ENCODE measurements around the gene GMFB.
"Not testable (repeated sequence)": the region's sequence is repeated elsewhere in the genome, so short reads cannot be mapped to it uniquely, and the experiment has no call there.

GMFB gene

DNA sequence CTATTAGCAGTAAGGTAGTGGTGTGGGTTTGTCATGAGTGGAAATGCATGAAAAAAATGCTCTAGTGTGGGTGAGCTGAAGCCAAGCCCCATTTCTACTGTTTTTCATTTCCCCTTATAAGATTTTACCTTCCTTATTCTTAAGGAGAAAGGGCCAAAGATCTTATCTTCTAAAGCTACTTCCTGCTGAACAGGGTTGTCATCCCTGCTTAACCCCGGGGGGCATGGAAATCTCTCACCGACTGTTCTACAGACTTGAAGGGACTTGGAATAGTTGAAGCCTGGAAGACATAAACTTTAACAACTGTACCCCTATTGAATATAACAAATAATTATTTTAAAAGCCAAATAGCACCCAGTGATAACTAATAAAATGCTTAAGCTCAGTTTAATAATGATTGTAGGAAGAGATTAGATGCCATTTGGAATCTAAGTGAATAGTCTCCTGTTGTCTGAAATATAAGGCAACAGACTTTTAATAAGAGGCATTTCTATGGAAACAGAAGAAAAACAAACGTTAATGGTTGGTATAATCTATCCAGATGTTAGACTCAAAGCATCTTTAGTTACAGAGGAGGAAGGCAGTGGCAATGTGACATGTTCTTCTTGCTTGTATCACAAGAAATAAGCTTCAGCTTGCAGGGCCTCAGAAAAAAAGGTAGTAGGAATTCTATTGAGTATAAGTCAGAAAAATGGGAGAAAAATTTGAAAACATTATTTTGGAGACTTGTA is 1.8 kb upstream of the GMFB start:
- no peak for DNase-seq

DNA sequence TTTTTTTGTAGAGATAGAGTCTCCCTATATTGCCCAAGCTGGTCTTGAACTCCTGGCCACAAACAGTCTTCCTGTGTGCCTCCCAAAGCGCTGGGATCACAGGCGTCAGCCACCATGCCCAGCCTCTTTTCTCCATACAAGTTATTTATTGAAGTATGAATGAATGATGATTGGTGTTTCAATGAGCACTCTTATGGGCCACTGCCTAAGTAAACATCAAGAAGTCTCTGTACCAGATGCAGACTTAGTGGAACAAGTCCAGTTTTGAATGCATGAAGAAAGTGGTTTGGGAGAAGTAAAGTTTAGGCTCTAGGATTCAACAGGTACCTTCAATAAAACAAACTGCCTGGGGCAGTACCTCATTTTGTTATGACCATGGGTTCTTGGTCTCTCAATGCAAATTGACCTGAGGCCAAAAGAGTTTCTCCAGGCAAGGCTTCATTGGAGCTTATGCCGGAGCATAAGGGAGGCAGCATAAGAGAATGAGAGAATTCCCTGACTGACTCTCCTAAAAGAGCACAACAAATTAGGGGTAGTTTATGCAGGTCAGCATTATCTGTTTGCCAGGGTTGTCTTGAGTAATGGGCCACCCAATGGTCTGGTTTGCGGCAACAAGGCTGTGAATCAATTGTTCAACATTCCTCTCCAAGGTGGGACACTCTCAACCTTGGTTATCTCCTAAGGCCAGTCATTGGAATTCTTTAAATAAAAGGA is 1.1 kb upstream of the GMFB start:
- DNase-seq, result no peak

DNA sequence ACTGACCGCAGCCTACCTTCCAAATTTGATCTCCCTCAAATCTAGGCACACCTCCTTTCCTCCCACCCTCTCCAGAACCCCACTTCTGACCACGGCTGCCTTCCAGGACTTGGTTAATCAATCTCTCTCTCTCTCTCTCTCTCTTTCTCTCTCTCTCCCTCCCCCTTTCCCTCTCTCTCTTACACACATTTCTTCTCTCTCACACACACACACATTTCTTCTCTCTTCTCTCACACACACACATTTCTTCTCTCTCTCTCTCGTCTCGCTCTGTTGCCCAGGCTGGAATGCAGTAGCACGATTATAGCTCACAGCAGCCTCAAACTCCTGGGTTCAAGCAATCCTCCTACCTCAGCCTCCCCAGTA is 521 bp upstream of the GMFB start:
- DNase-seq, result no peak

- peak; percentile 18 to 22 for DNase-seq
These were observed 498 bp downstream of the GMFB start for GRCh38 chr14:54488318-54488645.

DNA sequence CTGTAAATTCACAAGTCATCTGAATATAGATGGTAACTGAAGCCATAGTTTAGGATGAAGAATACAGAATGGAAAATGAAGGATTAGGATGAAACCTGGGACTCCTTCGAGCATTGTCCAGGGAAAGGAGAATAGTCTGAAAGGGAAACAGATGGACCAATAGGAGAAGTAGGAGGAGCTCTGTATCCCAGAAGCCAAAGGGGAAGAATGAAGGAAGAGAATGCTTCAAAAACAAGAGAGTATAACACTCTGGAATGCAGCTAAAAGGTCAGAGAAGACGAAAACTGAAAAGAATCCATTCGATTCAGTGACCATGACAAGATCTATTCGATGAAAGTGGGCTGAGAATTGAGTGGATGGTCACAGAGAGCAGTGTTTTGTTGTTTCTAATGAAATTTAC is 1.0 kb downstream of the GMFB start:
- no peak for DNase-seq

DNA sequence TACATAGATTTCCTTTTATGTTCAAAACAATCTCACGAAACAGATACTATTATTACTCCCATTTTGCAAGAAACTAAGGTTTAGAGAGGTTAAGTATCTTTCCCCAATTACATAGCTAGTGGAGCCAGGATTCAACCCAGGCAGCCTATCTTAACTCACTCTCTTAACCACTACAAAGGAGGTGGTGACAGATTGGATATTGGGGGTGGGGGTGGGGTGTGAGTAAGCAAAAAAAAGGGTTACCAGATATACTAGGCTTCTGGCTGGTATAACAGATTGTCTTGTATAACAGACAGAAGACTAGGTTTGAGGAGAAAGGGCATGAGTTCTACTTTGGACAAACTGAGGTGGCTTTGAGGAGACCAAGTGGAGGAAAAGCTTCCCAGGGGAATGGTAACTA is 2.1 kb downstream of the GMFB start:
- DNase-seq, result no peak

GRCh38 chr14:54483846-54484245 is 4.9 kb downstream of the GMFB start:
- no peak for DNase-seq

GRCh38 chr14:54483073-54483745 is 5.6 kb downstream of the GMFB start:
- no peak for DNase-seq

DNA sequence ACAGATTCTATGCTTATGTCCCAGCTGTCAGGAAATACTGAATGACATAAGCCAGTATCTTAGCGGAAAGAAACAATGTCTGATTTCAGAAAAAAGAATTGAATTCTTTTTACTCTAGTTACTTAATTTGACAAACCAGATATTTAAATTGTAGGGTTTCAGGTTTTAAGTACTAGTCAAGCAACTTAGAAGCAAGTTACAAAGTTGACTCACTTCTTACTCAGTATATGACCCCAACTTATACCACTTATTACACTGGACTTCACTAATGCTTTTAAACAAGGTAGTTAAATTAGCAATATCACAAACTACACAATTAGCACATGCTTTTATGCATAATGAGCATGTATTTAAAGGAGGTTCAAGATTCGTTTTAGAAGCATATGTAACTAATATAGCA is 7.1 kb downstream of the GMFB start:
- no peak for DNase-seq

DNA sequence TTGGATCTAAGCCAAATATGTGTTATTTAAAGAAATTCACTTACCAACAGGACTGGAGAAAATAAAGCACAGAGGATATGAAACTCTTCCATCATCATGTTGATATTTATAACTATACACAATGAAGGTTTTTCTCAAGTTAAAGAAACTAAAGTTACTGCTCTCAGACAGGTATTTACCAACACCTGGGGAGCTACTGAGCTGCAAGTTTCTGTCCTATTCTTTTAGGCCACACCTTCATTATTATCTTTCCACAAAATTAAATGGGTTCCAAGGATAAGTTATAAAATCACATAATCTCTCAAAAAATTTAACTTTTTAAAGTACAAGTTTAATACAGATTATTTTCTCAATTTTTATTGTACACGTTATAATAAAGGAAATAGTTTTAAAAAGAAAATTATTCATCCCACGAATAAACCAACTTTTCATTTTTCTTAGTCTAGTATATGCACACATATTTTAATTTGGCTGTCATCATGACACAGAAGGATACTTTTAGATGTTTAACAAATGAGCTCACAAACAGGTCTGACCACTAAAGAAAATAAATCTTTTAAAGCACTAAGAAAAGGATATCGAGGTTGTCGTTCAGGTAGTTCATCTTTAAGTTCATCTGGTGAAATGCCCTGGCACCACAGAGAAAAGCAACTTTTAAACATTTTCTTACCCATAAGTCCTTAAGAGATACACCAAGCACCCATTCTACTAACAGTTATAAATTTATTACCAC is 7.8 kb downstream of the GMFB start:
- DNase-seq, result no peak

DNA sequence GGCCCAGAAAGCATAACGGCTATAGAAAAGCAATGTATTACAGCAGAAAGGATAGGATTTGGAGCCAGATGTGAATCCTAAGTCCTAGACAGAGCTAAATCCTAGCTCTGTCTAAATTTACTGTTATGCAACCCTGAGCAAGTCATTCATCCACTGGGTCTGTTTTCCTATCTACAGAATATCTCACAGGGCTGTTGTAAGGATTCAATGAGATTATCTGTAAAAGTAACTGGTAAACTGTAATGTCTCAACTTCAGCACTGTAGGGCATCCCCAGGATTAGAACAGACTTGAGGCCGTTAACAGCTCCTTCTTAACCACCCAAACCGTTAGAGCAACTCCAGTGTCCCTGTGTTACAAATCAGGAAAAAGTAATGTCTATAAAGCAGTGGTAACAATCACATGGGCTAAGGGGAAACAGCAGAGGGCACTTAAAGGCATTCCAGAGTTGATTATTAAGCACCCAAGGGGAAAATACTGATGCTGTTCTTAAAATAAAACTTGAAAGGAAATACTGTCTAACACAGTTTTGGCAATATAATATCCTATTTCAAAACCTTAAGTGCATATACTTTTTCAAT is 10.1 kb downstream of the GMFB start:
- no peak for DNase-seq

- DNase-seq, result no peak
These were observed 12.9 kb downstream of the GMFB start for GRCh38 chr14:54475911-54476310.

DNA sequence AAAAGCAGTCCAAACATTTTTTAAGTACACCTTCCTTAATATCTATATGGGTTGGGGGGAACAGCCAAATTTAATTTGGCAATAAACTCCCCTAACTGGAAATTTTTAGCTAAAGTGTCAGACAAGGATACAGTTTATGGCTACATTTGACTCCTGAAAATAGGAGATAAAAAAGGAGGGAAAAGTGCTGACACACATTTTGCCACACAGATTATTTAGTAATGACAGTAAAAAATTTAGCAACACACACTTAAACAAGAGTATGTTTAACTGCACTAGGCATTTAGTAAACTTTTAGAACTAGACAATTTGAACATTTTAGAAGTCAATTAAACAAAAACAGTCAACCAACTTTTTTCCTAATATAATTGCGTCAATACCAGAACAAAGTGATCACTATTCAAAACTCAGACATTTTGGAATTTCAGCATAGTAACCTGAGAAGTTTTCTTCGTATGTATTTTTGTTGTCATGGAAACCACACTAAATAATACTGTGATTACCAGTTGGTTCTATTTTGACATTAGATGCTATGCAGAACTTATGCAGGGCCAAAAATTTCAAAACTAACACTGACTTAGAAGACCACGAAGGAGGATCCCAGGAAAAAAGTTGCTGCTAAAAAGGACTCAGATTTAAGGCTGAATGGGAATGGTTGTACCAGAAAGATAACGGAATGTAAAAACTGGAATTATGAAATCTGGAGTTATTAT is 13.4 kb downstream of the GMFB start:
- DNase-seq, result no peak

DNA sequence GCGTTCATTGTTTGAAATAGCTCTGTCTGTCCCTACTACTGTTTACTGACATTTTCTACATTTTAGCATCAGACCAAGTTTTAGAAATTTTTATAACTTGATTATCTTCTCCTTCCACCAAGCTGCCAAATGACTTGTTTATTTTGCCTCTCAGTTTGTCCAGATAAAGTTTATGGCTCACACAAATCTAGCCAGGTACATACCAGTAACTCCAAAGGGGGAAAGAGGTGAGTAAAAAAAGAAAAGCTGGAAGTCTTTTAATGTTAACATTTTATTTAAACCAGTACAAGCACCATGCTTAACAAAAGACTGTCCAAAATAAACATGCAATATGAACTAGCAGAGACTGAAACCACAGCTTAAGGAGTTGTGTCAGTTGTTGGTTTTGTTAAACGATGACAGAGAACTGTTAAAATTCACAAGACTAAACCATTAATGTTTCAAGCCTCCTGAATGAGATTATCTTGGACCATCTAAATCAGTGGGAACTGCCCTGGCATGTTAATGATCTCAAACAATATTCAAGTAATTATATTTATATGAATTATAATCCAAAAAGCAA is 14.5 kb downstream of the GMFB start:
- no peak for DNase-seq

DNA sequence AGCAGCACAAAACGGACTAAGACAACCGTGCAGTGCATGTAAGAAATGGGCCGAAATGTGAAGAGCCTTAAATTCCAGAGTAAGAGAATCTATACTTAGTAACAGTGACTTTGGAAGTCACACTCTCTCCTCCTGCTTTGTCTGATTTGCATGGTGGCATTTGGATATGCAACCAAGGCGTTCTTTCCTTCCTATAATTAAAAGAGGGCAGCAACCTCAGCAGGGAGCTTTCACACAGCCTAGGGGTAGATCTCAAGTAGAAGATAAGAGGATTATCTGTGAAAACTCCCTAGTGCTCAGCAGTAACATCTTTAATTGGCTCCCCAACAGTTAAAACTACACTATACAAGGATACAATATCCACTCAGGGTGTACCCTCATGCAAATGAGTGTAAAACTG is 16.5 kb downstream of the GMFB start:
- DNase-seq, result no peak

DNA sequence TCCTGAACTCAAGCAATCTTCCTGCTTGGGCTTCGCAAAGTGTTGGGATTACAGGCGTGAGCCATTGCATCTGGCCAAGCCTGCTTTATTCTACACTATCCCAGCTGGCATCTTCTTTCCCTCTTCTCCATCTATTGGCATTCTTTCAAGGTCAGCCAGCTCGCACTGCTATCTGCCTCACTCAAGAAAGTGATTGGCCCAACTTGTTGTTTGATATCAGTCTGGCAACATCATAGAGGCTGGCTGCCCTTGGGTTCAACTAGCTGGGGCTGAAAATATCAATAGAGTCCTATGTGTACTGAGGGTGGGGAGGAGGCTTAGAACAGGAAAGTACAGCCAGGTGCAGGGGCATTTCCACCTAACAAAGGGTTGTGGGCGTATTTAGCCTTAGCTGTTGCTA is 17.1 kb downstream of the GMFB start:
- DNase-seq, result no peak

DNA sequence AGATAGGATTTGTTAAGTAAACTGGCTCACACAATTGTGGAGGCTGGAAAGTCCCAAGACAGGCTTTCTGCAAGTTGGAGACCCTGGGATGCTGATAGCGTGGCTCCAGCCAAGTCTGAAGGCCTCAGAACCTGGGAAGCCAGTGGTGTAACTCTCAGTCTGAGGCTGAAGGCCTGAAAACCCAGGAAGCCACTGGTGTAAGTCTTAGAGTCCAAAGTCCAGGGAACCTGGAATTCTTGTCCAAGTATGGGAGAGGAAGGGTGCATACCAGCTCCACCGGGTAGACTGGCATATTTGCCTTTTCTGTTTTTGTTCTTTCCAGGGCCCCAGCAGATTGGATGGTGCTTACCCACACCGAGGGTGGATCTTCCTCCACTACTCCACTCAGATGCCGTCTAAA is 18.1 kb downstream of the GMFB start:
- no peak for DNase-seq

- no peak for DNase-seq
These were observed 21.5 kb downstream of the GMFB start for GRCh38 chr14:54467280-54467679.

- no peak for DNase-seq
These were observed 23.1 kb downstream of the GMFB start for GRCh38 chr14:54465654-54466053.

DNA sequence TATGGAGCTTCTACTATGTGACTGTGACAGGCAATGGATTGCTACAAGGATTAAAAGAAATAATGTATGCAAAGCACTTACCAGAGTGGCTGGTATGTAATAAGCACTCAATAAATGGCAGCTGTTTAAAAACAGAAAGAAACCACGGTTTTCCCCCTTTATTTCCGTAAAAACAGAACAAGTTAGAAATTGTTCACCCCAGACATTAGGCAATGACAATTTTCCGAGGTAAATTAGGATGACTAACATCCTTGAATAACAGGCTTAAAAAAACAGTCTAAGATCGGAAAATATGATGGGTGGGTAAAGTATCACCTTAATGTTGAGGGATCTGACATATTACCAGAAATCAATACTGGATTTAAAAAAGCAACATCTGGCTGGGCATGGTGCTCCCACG is 26.7 kb downstream of the GMFB start:
- no peak for DNase-seq

DNA sequence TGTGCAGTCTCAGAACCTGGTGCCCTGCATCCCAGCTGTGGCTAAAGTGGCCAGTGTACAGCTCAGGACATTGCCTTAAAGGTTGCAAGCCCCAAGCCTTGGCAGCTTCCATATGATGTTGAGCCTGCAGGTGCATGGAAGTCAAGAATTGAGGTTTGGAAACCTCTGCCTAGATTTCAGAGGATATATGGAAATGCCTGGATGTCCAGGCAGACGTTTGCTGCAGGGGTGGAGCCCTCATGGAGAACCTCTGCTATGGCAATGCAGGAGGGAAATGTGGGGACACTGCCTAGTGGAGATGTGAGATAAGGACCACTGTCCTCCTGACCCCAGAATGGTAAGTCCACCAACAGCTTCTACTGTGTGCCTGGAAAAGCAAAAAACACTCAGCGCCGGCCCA is 29.7 kb downstream of the GMFB start:
- DNase-seq, result no peak

GRCh38 chr14:54458536-54458935 is 30.2 kb downstream of the GMFB start:
- DNase-seq, result not testable (repeated sequence)
